ENCODE results near the gene OR10H4. TPM values are rescaled to one million over a fixed set of nuclear protein-coding genes. Genes with fewer than 3 reads are reported as not detected.

Gene OR10H4
- total RNA-seq, 1 experiment from 2014 or later: not detected

DNA sequence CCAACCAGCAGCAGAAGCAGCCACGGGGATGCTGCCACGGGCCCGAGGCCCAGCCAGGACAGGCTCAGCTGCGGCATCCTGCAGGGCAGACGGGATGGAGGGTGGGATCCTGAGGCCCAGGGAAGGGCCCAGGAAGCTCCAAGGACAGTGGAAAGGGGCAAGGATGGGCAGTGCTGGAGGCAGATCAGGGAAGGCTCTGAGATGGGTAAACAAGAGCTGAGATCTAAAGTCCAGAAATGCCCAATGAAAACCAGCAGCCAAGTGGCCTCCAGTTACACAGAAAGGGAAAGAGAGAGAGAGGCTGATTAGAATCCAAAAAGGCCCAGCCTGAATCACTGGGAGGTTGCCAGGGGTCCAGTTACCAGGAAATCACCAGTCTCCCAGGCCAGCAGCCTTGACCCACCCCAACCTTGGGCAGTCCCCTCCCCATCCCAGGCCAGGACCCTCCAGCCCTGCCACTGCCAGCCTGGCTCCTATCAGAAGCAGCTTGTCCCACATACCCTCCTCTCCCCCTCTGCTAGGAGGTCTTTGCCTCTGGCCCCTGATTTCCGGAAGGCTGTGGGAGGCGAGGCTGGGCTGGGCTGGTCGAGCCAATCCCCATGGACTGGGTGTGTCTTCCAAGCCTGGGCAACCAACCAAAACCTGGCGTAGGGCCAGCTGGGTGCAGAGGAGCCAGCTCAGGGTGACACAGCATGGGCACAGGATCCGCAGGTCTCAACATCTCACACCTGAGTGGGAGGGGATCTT lies 14.3 kb upstream of the OR10H4 start, which contains the start of gene CYP4F11:
Gene CYP4F11 (minus strand): TSS at position 198 of the 747 bp plus-strand sequence. CDS start 121 bp downstream, at position 77.
- TF ChIP-seq, protein P1, sequence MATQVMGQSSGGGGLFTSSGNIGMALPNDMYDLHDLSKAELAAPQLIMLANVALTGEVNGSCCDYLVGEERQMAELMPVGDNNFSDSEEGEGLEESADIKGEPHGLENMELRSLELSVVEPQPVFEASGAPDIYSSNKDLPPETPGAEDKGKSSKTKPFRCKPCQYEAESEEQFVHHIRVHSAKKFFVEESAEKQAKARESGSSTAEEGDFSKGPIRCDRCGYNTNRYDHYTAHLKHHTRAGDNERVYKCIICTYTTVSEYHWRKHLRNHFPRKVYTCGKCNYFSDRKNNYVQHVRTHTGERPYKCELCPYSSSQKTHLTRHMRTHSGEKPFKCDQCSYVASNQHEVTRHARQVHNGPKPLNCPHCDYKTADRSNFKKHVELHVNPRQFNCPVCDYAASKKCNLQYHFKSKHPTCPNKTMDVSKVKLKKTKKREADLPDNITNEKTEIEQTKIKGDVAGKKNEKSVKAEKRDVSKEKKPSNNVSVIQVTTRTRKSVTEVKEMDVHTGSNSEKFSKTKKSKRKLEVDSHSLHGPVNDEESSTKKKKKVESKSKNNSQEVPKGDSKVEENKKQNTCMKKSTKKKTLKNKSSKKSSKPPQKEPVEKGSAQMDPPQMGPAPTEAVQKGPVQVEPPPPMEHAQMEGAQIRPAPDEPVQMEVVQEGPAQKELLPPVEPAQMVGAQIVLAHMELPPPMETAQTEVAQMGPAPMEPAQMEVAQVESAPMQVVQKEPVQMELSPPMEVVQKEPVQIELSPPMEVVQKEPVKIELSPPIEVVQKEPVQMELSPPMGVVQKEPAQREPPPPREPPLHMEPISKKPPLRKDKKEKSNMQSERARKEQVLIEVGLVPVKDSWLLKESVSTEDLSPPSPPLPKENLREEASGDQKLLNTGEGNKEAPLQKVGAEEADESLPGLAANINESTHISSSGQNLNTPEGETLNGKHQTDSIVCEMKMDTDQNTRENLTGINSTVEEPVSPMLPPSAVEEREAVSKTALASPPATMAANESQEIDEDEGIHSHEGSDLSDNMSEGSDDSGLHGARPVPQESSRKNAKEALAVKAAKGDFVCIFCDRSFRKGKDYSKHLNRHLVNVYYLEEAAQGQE (IDR thresholded peaks at IDR 0.05; ENCODE audit: insufficient read depth in 1 of 2, low read depth in 2 of 2, low read length in 1 of 2): no peak
- TF ChIP-seq SIN3A (IDR thresholded peaks at IDR 0.05; ENCODE audit: borderline replicate concordance, insufficient read depth, low read depth, low read length) (no peak), POLR2AphosphoS5 (IDR thresholded peaks at IDR 0.05; ENCODE audit: low read depth, low read length) (no peak), TCF7L2 (IDR thresholded peaks at IDR 0.05; ENCODE audit: low read depth, low read length) (no peak)
- TF ChIP-seq, protein P2, sequence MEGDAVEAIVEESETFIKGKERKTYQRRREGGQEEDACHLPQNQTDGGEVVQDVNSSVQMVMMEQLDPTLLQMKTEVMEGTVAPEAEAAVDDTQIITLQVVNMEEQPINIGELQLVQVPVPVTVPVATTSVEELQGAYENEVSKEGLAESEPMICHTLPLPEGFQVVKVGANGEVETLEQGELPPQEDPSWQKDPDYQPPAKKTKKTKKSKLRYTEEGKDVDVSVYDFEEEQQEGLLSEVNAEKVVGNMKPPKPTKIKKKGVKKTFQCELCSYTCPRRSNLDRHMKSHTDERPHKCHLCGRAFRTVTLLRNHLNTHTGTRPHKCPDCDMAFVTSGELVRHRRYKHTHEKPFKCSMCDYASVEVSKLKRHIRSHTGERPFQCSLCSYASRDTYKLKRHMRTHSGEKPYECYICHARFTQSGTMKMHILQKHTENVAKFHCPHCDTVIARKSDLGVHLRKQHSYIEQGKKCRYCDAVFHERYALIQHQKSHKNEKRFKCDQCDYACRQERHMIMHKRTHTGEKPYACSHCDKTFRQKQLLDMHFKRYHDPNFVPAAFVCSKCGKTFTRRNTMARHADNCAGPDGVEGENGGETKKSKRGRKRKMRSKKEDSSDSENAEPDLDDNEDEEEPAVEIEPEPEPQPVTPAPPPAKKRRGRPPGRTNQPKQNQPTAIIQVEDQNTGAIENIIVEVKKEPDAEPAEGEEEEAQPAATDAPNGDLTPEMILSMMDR (IDR thresholded peaks at IDR 0.05): no peak
- ATAC-seq: peak; percentile 78
- Histone ChIP-seq H3K4me1 (ENCODE audit: control insufficient read depth, insufficient read depth, low read length) (no peaks in the 10 kb centered on the region), H3K36me3 (ENCODE audit: control insufficient read depth, insufficient read depth, low read length) (no peaks in the 10 kb centered on the region), H3K27me3 (ENCODE audit: control insufficient read depth, insufficient read depth, low read length) (no peaks in the 10 kb centered on the region), H3K4me3 (ENCODE audit: low read depth in 2 of 2, low read length in 2 of 2) (no peak within 1 kb of the TSS), H3K27ac (ENCODE audit: low read length) (no peak within 1 kb of the TSS), H3K9me3 (ENCODE audit: control insufficient read depth, insufficient read depth, low read depth, low read length) (no peaks in the 10 kb centered on the region)
- no peak for DNase-seq (ENCODE audit: low read depth, low spot score)
- POLR2A ChIA-PET: no interaction called here
- CTCF ChIA-PET: no interaction called here
- BruUV-seq (replicated peaks): no TSS peak
- intact Hi-C loops (cut with micrococcal nuclease; ENCODE audit: unreplicated experiment) (no loop called here), in situ Hi-C loops (cut with HindIII; ENCODE audit: low pct_unique_long_range_greater_than_20kb, low sequenced_read_pairs) (no loop called here)

DNA sequence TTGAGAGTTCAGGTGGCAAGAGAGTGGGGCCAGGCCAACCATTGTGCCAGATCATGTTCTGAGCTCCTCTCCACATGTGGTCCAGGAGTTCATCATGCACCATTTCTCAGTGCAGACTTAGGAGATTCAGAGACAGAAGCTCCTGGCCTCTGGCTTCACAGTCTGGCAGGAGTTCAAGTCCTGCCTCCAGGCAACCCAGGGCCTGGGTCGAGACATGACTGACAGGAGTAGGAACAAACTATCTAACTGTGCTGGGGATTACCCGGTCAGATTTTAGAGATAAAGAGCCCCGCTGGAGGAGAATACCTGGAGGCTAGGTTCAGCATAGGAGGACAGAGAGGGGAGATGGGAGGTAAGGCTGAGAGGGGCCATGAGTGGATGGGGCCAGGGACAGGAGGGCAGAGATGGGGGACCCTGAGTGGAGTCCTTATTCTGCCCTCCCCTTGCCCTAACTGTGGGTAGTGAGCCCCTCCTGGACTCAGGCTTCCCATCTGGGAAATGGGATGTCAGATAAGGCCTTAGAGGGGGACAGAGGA lies 13.6 kb upstream of the OR10H4 start:
- DNase-seq (ENCODE audit: low read depth, low spot score): no peak
- no TSS peak for BruUV-seq (replicated peaks)
- Histone ChIP-seq H3K27ac (ENCODE audit: low read length) (no peak overlapping the region), H3K27me3 (ENCODE audit: control insufficient read depth, insufficient read depth, low read length) (no peaks in the 10 kb centered on the region), H3K4me3 (ENCODE audit: low read depth in 2 of 2, low read length in 2 of 2) (no peak overlapping the region), H3K9me3 (ENCODE audit: control insufficient read depth, insufficient read depth, low read depth, low read length) (no peaks in the 10 kb centered on the region), H3K4me1 (ENCODE audit: control insufficient read depth, insufficient read depth, low read length) (no peaks in the 10 kb centered on the region), H3K36me3 (ENCODE audit: control insufficient read depth, insufficient read depth, low read length) (no peaks in the 10 kb centered on the region)
- ChIA-PET CTCF (no interaction called here), POLR2A (no interaction called here)
- ATAC-seq: peak; percentile 65
- intact Hi-C loops (cut with micrococcal nuclease; ENCODE audit: unreplicated experiment): no loop called here
- TF ChIP-seq, protein P2 (IDR thresholded peaks at IDR 0.05): no peak
- TF ChIP-seq SIN3A (IDR thresholded peaks at IDR 0.05; ENCODE audit: borderline replicate concordance, insufficient read depth, low read depth, low read length): no peak
- no peak for TF ChIP-seq TCF7L2 (IDR thresholded peaks at IDR 0.05; ENCODE audit: low read depth, low read length)
- TF ChIP-seq, protein P1 (IDR thresholded peaks at IDR 0.05; ENCODE audit: insufficient read depth in 1 of 2, low read depth in 2 of 2, low read length in 1 of 2): no peak
- TF ChIP-seq POLR2AphosphoS5 (IDR thresholded peaks at IDR 0.05; ENCODE audit: low read depth, low read length): no peak
- in situ Hi-C loops (cut with HindIII; ENCODE audit: low pct_unique_long_range_greater_than_20kb, low sequenced_read_pairs): no loop called here
